Calu3 (cell line): ENCODE data around the gene HEBP2. TPM values are rescaled to one million over a fixed set of nuclear protein-coding genes. Genes with fewer than 3 reads are reported as not detected.

Experiments
- BruUV-seq: library from RNA; stranded (reverse); fragments of 400-500 nt; replicated peaks from 2 replicates; lab custom pipeline; 2021; lab: Mats Ljungman, UMichigan
- CTCF ChIA-PET: fragments of 300-600 bp; sonication (Branson Sonifier 250); formaldehyde crosslinking; loops from one replicate; lab custom pipeline; 2022; ENCODE audit warnings: antibody characterized with exemption; lab: Charles Lee
- DNase-seq: peaks from one replicate; pipeline ENCODE4 v3.0.0; 2022
- H3K27ac Mint-ChIP-seq: one replicate; pipeline ENCODE4 v1.8.0; 2022; ENCODE audit warnings: mixed read lengths; ENCODE audit not compliant: unreplicated experiment
- H3K27me3 Mint-ChIP-seq: one replicate; pipeline ENCODE4 v1.8.0; 2022; ENCODE audit warnings: mixed read lengths; ENCODE audit not compliant: unreplicated experiment
- H3K36me3 Mint-ChIP-seq: one replicate; pipeline ENCODE4 v1.8.0; 2022; ENCODE audit warnings: mild to moderate bottlenecking, moderate library complexity, mixed read lengths; ENCODE audit not compliant: insufficient read depth, unreplicated experiment
- H3K4me1 Mint-ChIP-seq: one replicate; pipeline ENCODE4 v1.8.0; 2022; ENCODE audit warnings: mild to moderate bottlenecking, low read depth, mixed read lengths; ENCODE audit not compliant: unreplicated experiment
- H3K4me3 Mint-ChIP-seq: one replicate; pipeline ENCODE4 v1.8.0; 2022; ENCODE audit warnings: mild to moderate bottlenecking, low read depth, moderate library complexity, mixed read lengths; ENCODE audit not compliant: unreplicated experiment
- H3K9me3 Mint-ChIP-seq: one replicate; pipeline ENCODE4 v1.8.0; 2022; ENCODE audit warnings: low read depth, mixed read lengths; ENCODE audit not compliant: unreplicated experiment
- intact Hi-C: fragments of 100-400 bp; cut with micrococcal nuclease; formaldehyde crosslinking; loops from one replicate; pipeline ENCODE4 v1.10.0; 2022; ENCODE audit not compliant: unreplicated experiment
- total RNA-seq: library from RNA; stranded (reverse); gene quantifications from 2 replicates; pipeline ENCODE4 v1.2.3, GENCODE V29; 2022
- TF ChIP-seq, protein P1 (sequence below): fragments of 200-600 bp; IDR thresholded peaks from one replicate; pipeline ENCODE4 v1.8.0; 2022; ENCODE audit warnings: antibody characterized with exemption; ENCODE audit not compliant: unreplicated experiment

HEBP2 gene
- total RNA-seq, 1 experiment from 2014 or later: 33.4 TPM

GRCh38 chr6:138441965-138442364 lies 37.9 kb downstream of the HEBP2 start:
- Mint-ChIP-seq H3K27me3 (no peaks in the 10 kb centered on the region), H3K4me1 (no peaks in the 10 kb centered on the region), H3K27ac (no peak overlapping the region), H3K4me3 (no peak overlapping the region), H3K9me3 (no peaks in the 10 kb centered on the region), H3K36me3 (no peaks in the 10 kb centered on the region)
- BruUV-seq: no TSS peak
- intact Hi-C loops: no loop called here
- no peak for DNase-seq
- CTCF ChIA-PET: no interaction called here
- TF ChIP-seq, protein P1, sequence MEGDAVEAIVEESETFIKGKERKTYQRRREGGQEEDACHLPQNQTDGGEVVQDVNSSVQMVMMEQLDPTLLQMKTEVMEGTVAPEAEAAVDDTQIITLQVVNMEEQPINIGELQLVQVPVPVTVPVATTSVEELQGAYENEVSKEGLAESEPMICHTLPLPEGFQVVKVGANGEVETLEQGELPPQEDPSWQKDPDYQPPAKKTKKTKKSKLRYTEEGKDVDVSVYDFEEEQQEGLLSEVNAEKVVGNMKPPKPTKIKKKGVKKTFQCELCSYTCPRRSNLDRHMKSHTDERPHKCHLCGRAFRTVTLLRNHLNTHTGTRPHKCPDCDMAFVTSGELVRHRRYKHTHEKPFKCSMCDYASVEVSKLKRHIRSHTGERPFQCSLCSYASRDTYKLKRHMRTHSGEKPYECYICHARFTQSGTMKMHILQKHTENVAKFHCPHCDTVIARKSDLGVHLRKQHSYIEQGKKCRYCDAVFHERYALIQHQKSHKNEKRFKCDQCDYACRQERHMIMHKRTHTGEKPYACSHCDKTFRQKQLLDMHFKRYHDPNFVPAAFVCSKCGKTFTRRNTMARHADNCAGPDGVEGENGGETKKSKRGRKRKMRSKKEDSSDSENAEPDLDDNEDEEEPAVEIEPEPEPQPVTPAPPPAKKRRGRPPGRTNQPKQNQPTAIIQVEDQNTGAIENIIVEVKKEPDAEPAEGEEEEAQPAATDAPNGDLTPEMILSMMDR: no peak

DNA sequence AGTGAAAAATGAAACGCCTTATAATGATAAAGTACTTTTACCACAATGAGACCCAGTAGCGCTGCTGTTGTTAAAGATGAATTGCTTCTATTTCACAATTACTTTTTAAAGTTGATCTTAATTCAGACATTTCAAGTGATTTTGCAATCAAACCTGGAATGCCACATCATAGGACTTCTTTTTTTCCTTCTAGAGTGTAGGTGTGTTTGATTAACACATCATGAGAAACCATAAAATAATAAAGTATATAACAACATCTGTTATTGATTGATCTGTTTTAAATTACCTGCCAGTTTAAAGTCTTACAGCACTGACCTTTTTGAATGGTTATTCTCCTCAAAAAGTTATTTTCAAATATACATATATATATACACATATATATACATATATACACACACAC lies 38.6 kb downstream of the HEBP2 start:
- no peak for DNase-seq
- TF ChIP-seq, protein P1: no peak
- Mint-ChIP-seq H3K4me1 (no peaks in the 10 kb centered on the region), H3K27ac (no peak overlapping the region), H3K36me3 (no peaks in the 10 kb centered on the region), H3K27me3 (no peaks in the 10 kb centered on the region), H3K9me3 (no peaks in the 10 kb centered on the region), H3K4me3 (no peak overlapping the region)
- intact Hi-C loops: no loop called here
- CTCF ChIA-PET: no interaction called here
- BruUV-seq: no TSS peak

DNA sequence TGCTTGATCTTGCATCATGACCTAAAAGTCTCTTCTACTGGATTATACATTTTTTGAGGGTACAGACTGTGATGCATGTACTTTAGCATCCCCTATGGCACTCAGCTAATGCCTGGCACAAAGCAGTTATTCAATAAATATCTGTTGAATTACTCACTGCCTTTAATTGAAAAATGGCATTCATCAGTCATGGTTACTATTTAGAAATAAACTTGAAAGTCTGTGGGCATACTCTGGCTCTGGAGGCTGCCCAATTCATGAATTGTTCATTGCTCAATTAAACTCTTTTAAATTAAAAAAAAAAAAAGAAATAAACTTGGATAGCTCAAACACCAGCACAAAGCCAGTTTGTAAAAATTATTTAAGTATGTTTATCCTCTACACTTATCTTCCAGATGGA lies 40.0 kb downstream of the HEBP2 start:
- TF ChIP-seq, protein P1: no peak
- no peaks in the 10 kb centered on the region for H3K9me3 Mint-ChIP-seq
- intact Hi-C loops: no loop called here
- H3K27ac Mint-ChIP-seq: no peak overlapping the region
- CTCF ChIA-PET: no interaction called here
- no peaks in the 10 kb centered on the region for H3K27me3 Mint-ChIP-seq
- BruUV-seq: no TSS peak
- no peaks in the 10 kb centered on the region for H3K36me3 Mint-ChIP-seq
- H3K4me3 Mint-ChIP-seq: no peak overlapping the region
- no peaks in the 10 kb centered on the region for H3K4me1 Mint-ChIP-seq
- no peak for DNase-seq

DNA sequence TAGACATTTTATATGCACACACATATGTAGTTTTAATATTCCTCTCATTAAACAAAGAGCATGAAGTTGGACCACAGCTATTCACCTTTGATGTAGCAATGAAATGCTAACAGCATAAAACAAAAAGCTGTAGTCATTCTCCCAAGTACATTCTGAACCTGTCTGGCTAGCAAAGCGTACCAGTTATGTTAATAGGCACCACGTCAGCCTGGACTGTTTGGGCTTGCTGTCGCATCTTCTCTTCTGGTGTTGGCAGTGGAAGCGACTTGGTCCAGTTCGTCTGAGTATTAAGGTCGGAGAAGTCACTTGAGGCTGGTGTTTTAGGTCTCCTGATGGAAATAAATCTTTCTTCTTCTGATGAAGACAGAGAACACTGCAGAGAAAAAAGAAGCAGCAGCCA lies 42.8 kb downstream of the HEBP2 start:
- H3K27me3 Mint-ChIP-seq: no peaks in the 10 kb centered on the region
- no peaks in the 10 kb centered on the region for H3K9me3 Mint-ChIP-seq
- peaks cover 14% of the 10 kb centered on the region for H3K4me1 Mint-ChIP-seq
- intact Hi-C loops: no loop called here
- no peak overlapping the region for H3K27ac Mint-ChIP-seq
- CTCF ChIA-PET: no interaction called here
- no peak for DNase-seq
- TF ChIP-seq, protein P1: no peak
- H3K36me3 Mint-ChIP-seq: no peaks in the 10 kb centered on the region
- BruUV-seq: no TSS peak
- H3K4me3 Mint-ChIP-seq: no peak overlapping the region
